CD14-positive monocyte (primary cell): ENCODE measurements around the gene MLF2. TPM values are rescaled to one million over a fixed set of nuclear protein-coding genes. Genes with fewer than 3 reads are reported as not detected.
A peak's percentile ranks its signal among the peaks of the same experiment; 100 is the strongest.

Experiments
- DNase-seq, 3 donors: peaks; one replicate each; pipeline ENCODE4 v3.0.0-alpha.2; 2011 to 2022
- H2AFZ ChIP-seq: 2 replicates; pipeline ENCODE4 v1.6.0; 2012; ENCODE audit warnings: mild to moderate bottlenecking, low read depth, low read length, inconsistent platforms; ENCODE audit not compliant: insufficient read depth, poor library complexity, severe bottlenecking
- H3K27ac ChIP-seq, 2 donors: 1 replicate in 1 of 2; 2 replicates in 1 of 2; pipeline ENCODE4 v1.5.1; 2012 to 2013; ENCODE audit warnings: low read length in 2 of 2, control low read depth in 1 of 2, inconsistent platforms in 1 of 2, low read depth in 1 of 2, mild to moderate bottlenecking in 1 of 2
- H3K27me3 ChIP-seq, 2 donors: one replicate each; pipeline versions ENCODE4 v1.6.0 to v1.6.1; 2011 to 2013; ENCODE audit warnings: low read length in 2 of 2; ENCODE audit not compliant: control insufficient read depth in 2 of 2, insufficient read depth in 2 of 2
- H3K36me3 ChIP-seq, 2 donors: replicated peaks in 1 of 2; 1 replicate in 1 of 2; 2 replicates in 1 of 2; pipeline versions ENCODE4 v1.5.1 to v1.6.1; 2012 to 2013; ENCODE audit warnings: low read length in 2 of 2, control low read depth in 1 of 2, inconsistent platforms in 1 of 2, mild to moderate bottlenecking in 1 of 2; ENCODE audit not compliant: insufficient read depth in 2 of 2, control insufficient read depth in 1 of 2
- H3K4me1 ChIP-seq, 2 donors: 1 replicate in 1 of 2; 2 replicates in 1 of 2; pipeline versions ENCODE4 v1.5.1 to v1.6.1; 2012 to 2013; ENCODE audit warnings: low read length in 2 of 2, control low read depth in 1 of 2, inconsistent platforms in 1 of 2, mild to moderate bottlenecking in 1 of 2, moderate library complexity in 1 of 2; ENCODE audit not compliant: insufficient read depth in 2 of 2, control insufficient read depth in 1 of 2
- H3K4me2 ChIP-seq: replicated peaks from 2 replicates; pipeline ENCODE3; 2012; ENCODE audit warnings: low read length, moderate library complexity, mild to moderate bottlenecking; ENCODE audit not compliant: poor library complexity, severe bottlenecking; ENCODE audit errors: extremely low read depth
- H3K4me3 ChIP-seq, 3 experiments: fragments of 200-600 bp in 1 of 3; sonication (generic) in 1 of 3; replicated peaks in 1 of 3; 1 replicate in 2 of 3; 2 replicates in 1 of 3; pipeline ENCODE4 v1.5.1; 2011 to 2013; ENCODE audit warnings: low read length in 3 of 3, mild to moderate bottlenecking in 3 of 3, control low read depth in 2 of 3, low read depth in 2 of 3, inconsistent platforms in 1 of 3, moderate library complexity in 1 of 3
- H3K79me2 ChIP-seq: 2 replicates; pipeline ENCODE4 v1.6.0; 2012; ENCODE audit warnings: mild to moderate bottlenecking, control low read depth, inconsistent platforms, low read length, moderate library complexity; ENCODE audit not compliant: insufficient read depth
- H3K9ac ChIP-seq: 2 replicates; pipeline ENCODE4 v1.6.0; 2017; ENCODE audit warnings: low read length, mild to moderate bottlenecking; ENCODE audit not compliant: insufficient read depth, poor library complexity, severe bottlenecking
- H3K9me3 ChIP-seq, 2 donors: replicated peaks in 1 of 2; 1 replicate in 1 of 2; 2 replicates in 1 of 2; pipeline versions ENCODE4 v1.5.1 to v1.6.1; 2012 to 2013; ENCODE audit warnings: low read length in 2 of 2, control low read depth in 1 of 2; ENCODE audit not compliant: control insufficient read depth in 1 of 2, insufficient read depth in 1 of 2
- H4K20me1 ChIP-seq: 2 replicates; pipeline ENCODE4 v1.6.0; 2012; ENCODE audit warnings: mild to moderate bottlenecking, low read length, control low read depth, moderate library complexity; ENCODE audit not compliant: insufficient read depth
- H3K27ac Mint-ChIP-seq, 7 donors: one replicate each; pipeline ENCODE4 v1.8.0; 2020; ENCODE audit warnings: mild to moderate bottlenecking in 7 of 7, mixed read lengths in 7 of 7, moderate library complexity in 6 of 7, inconsistent platforms in 2 of 7
- H3K27me3 Mint-ChIP-seq, 3 donors: one replicate each; pipeline ENCODE4 v1.8.0; 2021 to 2022; ENCODE audit warnings: low read depth in 3 of 3, mild to moderate bottlenecking in 3 of 3, mixed read lengths in 3 of 3, moderate library complexity in 3 of 3, inconsistent platforms in 1 of 3
- H3K36me3 Mint-ChIP-seq, 2 donors: one replicate each; pipeline ENCODE4 v1.8.0; 2020; ENCODE audit warnings: mixed read lengths in 2 of 2, inconsistent platforms in 1 of 2, mild to moderate bottlenecking in 1 of 2
- H3K4me1 Mint-ChIP-seq: one replicate; pipeline ENCODE4 v1.8.0; 2020; ENCODE audit warnings: mild to moderate bottlenecking, mixed read lengths
- H3K4me3 Mint-ChIP-seq, 2 donors: one replicate each; pipeline ENCODE4 v1.8.0; 2020; ENCODE audit warnings: mild to moderate bottlenecking in 2 of 2, mixed read lengths in 2 of 2, moderate library complexity in 1 of 2
- H3K9me3 Mint-ChIP-seq, 7 donors: one replicate each; pipeline ENCODE4 v1.8.0; 2020 to 2022; ENCODE audit warnings: mixed read lengths in 7 of 7, mild to moderate bottlenecking in 6 of 7, moderate library complexity in 6 of 7, inconsistent platforms in 2 of 7
- WGBS: methylation state at CpG from one replicate; pipeline ENCODE4 v1.1.5; 2013; ENCODE audit warnings: missing lambda C conversion rate; ENCODE audit not compliant: insufficient coverage; 5-methylcytosine and 5-hydroxymethylcytosine counted together
- intact Hi-C, 2 donors: fragments of 100-400 bp; cut with micrococcal nuclease; formaldehyde crosslinking; loops; one replicate each; pipeline versions ENCODE4 v1.15.0 to v1.15.1; 2023
- polyA plus RNA-seq, 3 donors: library from polyadenylated mRNA; depleted of rRNA in 1 of 3; unstranded in 2 of 3; stranded (reverse) in 1 of 3; fragments of 300-500 nt in 2 of 3; fragments of >200 nt in 1 of 3; fragmentation: Illumina TruSeq in 2 of 3; gene quantifications; 1 replicate in 2 of 3; 2 replicates in 1 of 3; pipeline ENCODE4 v1.2.3, GENCODE V29; 2012 to 2021
- TF ChIP-seq, protein P1 (sequence below): fragments of 200-600 bp; IDR thresholded peaks from one replicate; pipeline ENCODE4 v1.8.0; 2022; ENCODE audit warnings: antibody characterized with exemption, mild to moderate bottlenecking

MLF2 gene
- polyA plus RNA-seq, 3 donors = 113 to 211 (median 140) TPM

DNA sequence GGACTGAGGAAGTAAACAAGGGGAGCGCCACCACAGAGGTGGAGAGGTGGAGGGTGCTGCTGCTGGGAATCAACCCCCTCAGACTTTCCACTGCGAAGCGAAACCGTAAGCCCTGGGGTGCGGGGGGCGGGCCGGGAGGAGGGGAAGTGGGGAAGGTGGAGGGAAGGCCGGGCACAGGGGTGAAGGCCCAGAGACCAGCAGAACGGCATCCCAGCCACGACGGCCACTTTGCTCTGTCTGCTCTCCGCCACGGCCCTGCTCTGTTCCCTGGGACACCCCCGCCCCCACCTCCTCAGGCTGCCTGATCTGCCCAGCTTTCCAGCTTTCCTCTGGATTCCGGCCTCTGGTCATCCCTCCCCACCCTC is 19.4 kb upstream of the MLF2 start, which contains the start of gene LAG3:
Gene LAG3 (plus strand): TSS at position 190 of the 365 bp plus-strand sequence. CDS start 333 bp downstream, outside the sequence.
- no peak within 1 kb of the TSS for H3K9ac ChIP-seq
- no peak for DNase-seq

DNA sequence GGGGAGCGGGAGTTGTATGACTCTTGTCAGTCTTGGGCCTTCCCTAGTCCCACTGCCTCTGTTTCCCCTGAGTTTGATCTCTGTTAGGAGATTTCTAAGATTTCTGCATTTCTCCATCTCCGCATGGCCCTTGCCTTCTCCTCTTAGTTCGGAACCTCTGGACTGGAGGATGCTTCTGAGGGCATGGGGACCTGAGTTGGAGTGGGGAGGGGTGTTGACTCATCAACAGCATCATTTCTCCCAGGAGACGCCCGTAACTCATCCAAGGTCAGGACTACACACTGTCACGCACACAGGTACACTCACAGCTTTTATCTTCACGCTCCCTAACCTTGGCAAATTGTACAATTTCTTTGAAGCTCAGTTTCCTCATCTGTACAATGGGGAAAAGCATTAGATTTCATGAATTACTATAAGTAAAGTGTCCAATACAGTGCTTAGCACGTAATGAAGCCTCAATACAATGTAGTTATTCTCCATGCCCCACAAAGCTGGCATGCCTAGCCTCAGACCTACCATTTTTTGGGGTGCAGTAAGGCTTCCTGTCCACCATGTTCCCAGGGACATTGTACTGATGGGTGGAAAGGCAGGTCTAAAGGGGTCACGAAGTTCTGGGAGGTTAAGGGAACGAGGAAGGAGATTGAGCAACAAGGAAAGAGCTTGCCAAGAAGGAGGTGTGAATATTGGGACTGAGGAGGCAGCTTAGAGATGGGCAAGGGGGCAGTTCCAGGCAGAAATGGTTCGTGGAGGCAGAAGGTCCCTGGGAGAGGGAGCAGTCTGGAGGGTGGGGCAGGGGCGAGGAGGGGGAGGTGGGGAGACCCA is 18.8 kb upstream of the MLF2 start:
- no peak overlapping the region for H2AFZ ChIP-seq
- H4K20me1 ChIP-seq = no peaks in the 10 kb centered on the region
- H3K36me3 ChIP-seq = no peaks in the 10 kb centered on the region
- no peak for DNase-seq
- H3K9ac ChIP-seq = no peak overlapping the region
- peaks cover 0 to 17% of the 10 kb centered on the region in 2 donors for H3K9me3 ChIP-seq
- H3K27ac ChIP-seq = no peak overlapping the region
- H3K27me3 Mint-ChIP-seq = peaks cover 63 to 87% (median 84%) of the 10 kb centered on the region in 3 donors
- peaks cover 0 to 8% (median 4%) of the 10 kb centered on the region in 7 donors for H3K9me3 Mint-ChIP-seq
- peaks cover 8 to 23% of the 10 kb centered on the region in 2 donors for H3K36me3 Mint-ChIP-seq
- H3K4me3 Mint-ChIP-seq = peak overlapping the region; percentile 49 to 83
- H3K27me3 ChIP-seq = peaks cover 18 to 75% of the 10 kb centered on the region in 2 donors
- H3K4me1 ChIP-seq = peaks cover 28 to 47% of the 10 kb centered on the region in 2 donors
- H3K79me2 ChIP-seq = no peaks in the 10 kb centered on the region
- H3K4me2 ChIP-seq = peak overlapping the region; percentile 45
- H3K4me3 ChIP-seq = peak overlapping the region in 1 of 3 experiments; percentile 43
- 3% methylated on average over 3 of the region's 12 CpGs for WGBS
- TF ChIP-seq, protein P1, sequence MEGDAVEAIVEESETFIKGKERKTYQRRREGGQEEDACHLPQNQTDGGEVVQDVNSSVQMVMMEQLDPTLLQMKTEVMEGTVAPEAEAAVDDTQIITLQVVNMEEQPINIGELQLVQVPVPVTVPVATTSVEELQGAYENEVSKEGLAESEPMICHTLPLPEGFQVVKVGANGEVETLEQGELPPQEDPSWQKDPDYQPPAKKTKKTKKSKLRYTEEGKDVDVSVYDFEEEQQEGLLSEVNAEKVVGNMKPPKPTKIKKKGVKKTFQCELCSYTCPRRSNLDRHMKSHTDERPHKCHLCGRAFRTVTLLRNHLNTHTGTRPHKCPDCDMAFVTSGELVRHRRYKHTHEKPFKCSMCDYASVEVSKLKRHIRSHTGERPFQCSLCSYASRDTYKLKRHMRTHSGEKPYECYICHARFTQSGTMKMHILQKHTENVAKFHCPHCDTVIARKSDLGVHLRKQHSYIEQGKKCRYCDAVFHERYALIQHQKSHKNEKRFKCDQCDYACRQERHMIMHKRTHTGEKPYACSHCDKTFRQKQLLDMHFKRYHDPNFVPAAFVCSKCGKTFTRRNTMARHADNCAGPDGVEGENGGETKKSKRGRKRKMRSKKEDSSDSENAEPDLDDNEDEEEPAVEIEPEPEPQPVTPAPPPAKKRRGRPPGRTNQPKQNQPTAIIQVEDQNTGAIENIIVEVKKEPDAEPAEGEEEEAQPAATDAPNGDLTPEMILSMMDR = no peak
- H3K4me1 Mint-ChIP-seq = peaks cover 48% of the 10 kb centered on the region
- intact Hi-C loops = no loop called here
- H3K27ac Mint-ChIP-seq = peak overlapping the region in 1 of 7 donors; percentile 37

More for the DNA sequence above, 19.4 kb upstream of the MLF2 start, which contains the start of gene LAG3:
- H4K20me1 ChIP-seq = no peaks in the 10 kb centered on the region
- H3K27me3 Mint-ChIP-seq = peaks cover 65 to 85% (median 84%) of the 10 kb centered on the region in 3 donors
- no peaks in the 10 kb centered on the region for H3K36me3 ChIP-seq
- H3K27me3 ChIP-seq = peaks cover 18 to 76% of the 10 kb centered on the region in 2 donors
- peaks cover 8 to 23% of the 10 kb centered on the region in 2 donors for H3K36me3 Mint-ChIP-seq
- H3K79me2 ChIP-seq = no peaks in the 10 kb centered on the region
- H3K9me3 Mint-ChIP-seq = peaks cover 0 to 8% (median 4%) of the 10 kb centered on the region in 7 donors
- H3K4me1 ChIP-seq = peaks cover 24 to 41% of the 10 kb centered on the region in 2 donors
- intact Hi-C loops = no loop called here
- H3K9me3 ChIP-seq = peaks cover 0 to 17% of the 10 kb centered on the region in 2 donors
- TF ChIP-seq, protein P1 = no peak
- H3K4me2 ChIP-seq = peak within 1 kb of the TSS; percentile 45
- H3K27ac Mint-ChIP-seq = peak within 1 kb of the TSS in 1 of 7 donors; percentile 37
- 16% methylated on average over 10 of the region's 15 CpGs for WGBS
- H3K4me3 Mint-ChIP-seq = peak within 1 kb of the TSS; percentile 49 to 83
- H2AFZ ChIP-seq = no peak within 1 kb of the TSS
- H3K4me1 Mint-ChIP-seq = peaks cover 44% of the 10 kb centered on the region
- peak within 1 kb of the TSS in 1 of 3 experiments; percentile 43 for H3K4me3 ChIP-seq
- H3K27ac ChIP-seq = no peak within 1 kb of the TSS
